HG03064 (cell line): ENCODE measurements around the gene TIGIT.
"Not testable (repeated sequence)": the region's sequence is repeated elsewhere in the genome, so short reads cannot be mapped to it uniquely, and the experiment has no call there.

Source experiments
- ATAC-seq: cut with Tn5 transposase; IDR thresholded peaks from one replicate; pipeline ENCODE4 v1.9.1; 2021; ENCODE audit warnings: low read depth; ENCODE audit not compliant: unreplicated experiment

The TIGIT gene

GRCh38 chr3:114293838-114294535 is at the start of gene TIGIT:
Gene TIGIT (plus strand): TSS chr3:114294028. CDS start chr3:114294062, 34 bp downstream.
- no peak for ATAC-seq

- no peak for ATAC-seq
These were observed 40.9 kb upstream of the TIGIT start for GRCh38 chr3:114252954-114253353.

GRCh38 chr3:114253505-114253904 is 40.3 kb upstream of the TIGIT start:
- no peak for ATAC-seq

GRCh38 chr3:114259566-114259965 is 34.3 kb upstream of the TIGIT start:
- ATAC-seq = no peak

- no peak for ATAC-seq
These were observed 33.7 kb upstream of the TIGIT start for GRCh38 chr3:114260152-114260551.

- ATAC-seq = no peak
These were observed 23.8 kb upstream of the TIGIT start for GRCh38 chr3:114270019-114270418.

GRCh38 chr3:114272271-114272670 is 21.6 kb upstream of the TIGIT start:
- ATAC-seq = no peak

- no peak for ATAC-seq
These were observed 18.9 kb upstream of the TIGIT start for GRCh38 chr3:114274929-114275328.

- not testable (repeated sequence) for ATAC-seq
These were observed 17.0 kb upstream of the TIGIT start for GRCh38 chr3:114276856-114277255.

- ATAC-seq = no peak
These were observed 9.2 kb upstream of the TIGIT start for GRCh38 chr3:114284644-114285043.

- no peak for ATAC-seq
These were observed 8.1 kb upstream of the TIGIT start for GRCh38 chr3:114285648-114286230.

GRCh38 chr3:114286266-114286665 is 7.6 kb upstream of the TIGIT start:
- no peak for ATAC-seq

- ATAC-seq = peak; percentile 84
These were observed 2.6 kb upstream of the TIGIT start for GRCh38 chr3:114290911-114291901.

- no peak for ATAC-seq
These were observed 1.2 kb downstream of the TIGIT start for GRCh38 chr3:114294940-114295480.

GRCh38 chr3:114295946-114296345 is 2.1 kb downstream of the TIGIT start:
- no peak for ATAC-seq

GRCh38 chr3:114299421-114299820 is 5.6 kb downstream of the TIGIT start:
- ATAC-seq = no peak

GRCh38 chr3:114299941-114300624 is 6.3 kb downstream of the TIGIT start:
- ATAC-seq = no peak

- ATAC-seq = no peak
These were observed 13.5 kb downstream of the TIGIT start for GRCh38 chr3:114307222-114307830.

GRCh38 chr3:114307832-114308231 is 14.0 kb downstream of the TIGIT start:
- ATAC-seq = no peak

- peak; percentile 28 for ATAC-seq
These were observed 14.5 kb downstream of the TIGIT start for GRCh38 chr3:114308377-114308776.
